H9 (cell line): ENCODE data around the gene RAD1. TPM values are rescaled to one million over a fixed set of nuclear protein-coding genes. Genes with fewer than 3 reads are reported as not detected.

ENCODE experiments used
- DNase-seq: peaks from one replicate; pipeline ENCODE4 v3.0.0-alpha.2; 2017
- H2AFZ ChIP-seq: one replicate; pipeline ENCODE4 v1.6.1; 2013; ENCODE audit warnings: mild to moderate bottlenecking, low read length, control low read depth, moderate library complexity
- H2AK5ac ChIP-seq: 2 replicates; pipeline ENCODE4 v1.6.1; 2013; ENCODE audit warnings: low read length, control low read depth, mixed read lengths; ENCODE audit not compliant: insufficient read length
- H2BK120ac ChIP-seq: one replicate; pipeline ENCODE4 v1.6.1; 2013; ENCODE audit warnings: low read depth, mild to moderate bottlenecking, low read length, control low read depth, inconsistent platforms; ENCODE audit not compliant: poor library complexity, severe bottlenecking
- H2BK12ac ChIP-seq: 2 replicates; pipeline ENCODE4 v1.6.1; 2013; ENCODE audit warnings: low read length, control low read depth, mixed read lengths, low read depth; ENCODE audit not compliant: insufficient read length
- H2BK15ac ChIP-seq: 2 replicates; pipeline ENCODE4 v1.6.1; 2013; ENCODE audit warnings: low read depth, low read length, control low read depth
- H2BK20ac ChIP-seq: one replicate; pipeline ENCODE4 v1.6.1; 2013; ENCODE audit warnings: low read depth, mild to moderate bottlenecking, low read length, control low read depth, inconsistent platforms; ENCODE audit not compliant: poor library complexity, severe bottlenecking
- H2BK5ac ChIP-seq: 2 replicates; pipeline ENCODE4 v1.6.1; 2013; ENCODE audit warnings: low read length, control low read depth, mixed read lengths; ENCODE audit not compliant: insufficient read length
- H3K14ac ChIP-seq: 2 replicates; pipeline ENCODE4 v1.6.1; 2013; ENCODE audit warnings: low read length, control low read depth; ENCODE audit not compliant: insufficient read depth
- H3K18ac ChIP-seq: 2 replicates; pipeline ENCODE4 v1.6.1; 2013; ENCODE audit warnings: low read depth, mild to moderate bottlenecking, mixed read lengths, low read length, control low read depth; ENCODE audit not compliant: insufficient read length
- H3K23ac ChIP-seq: 2 replicates; pipeline ENCODE4 v1.6.1; 2013; ENCODE audit warnings: low read length, control low read depth, mixed read lengths, low read depth; ENCODE audit not compliant: insufficient read length
- H3K23me2 ChIP-seq: 2 replicates; pipeline ENCODE4 v1.6.1; 2013; ENCODE audit warnings: low read depth, mild to moderate bottlenecking, mixed read lengths, low read length, control low read depth; ENCODE audit not compliant: insufficient read length, poor library complexity, severe bottlenecking
- H3K27ac ChIP-seq: 2 replicates; pipeline ENCODE4 v1.5.1; 2013; ENCODE audit warnings: low read length, control low read depth, mixed read lengths, low read depth; ENCODE audit not compliant: insufficient read length
- H3K27me3 ChIP-seq: 2 replicates; pipeline ENCODE4 v1.6.1; 2013; ENCODE audit warnings: low read length, control low read depth, inconsistent platforms; ENCODE audit not compliant: insufficient read depth
- H3K4ac ChIP-seq: 2 replicates; pipeline ENCODE4 v1.6.1; 2013; ENCODE audit warnings: low read depth, mild to moderate bottlenecking, control low read depth, inconsistent platforms, low read length, moderate library complexity
- H3K4me1 ChIP-seq: 2 replicates; pipeline ENCODE4 v1.6.1; 2013; ENCODE audit warnings: low read length, control low read depth, inconsistent platforms; ENCODE audit not compliant: insufficient read depth
- H3K4me2 ChIP-seq: 2 replicates; pipeline ENCODE4 v1.6.1; 2013; ENCODE audit warnings: low read length, control low read depth, mixed read lengths; ENCODE audit not compliant: insufficient read length, insufficient read depth
- H3K56ac ChIP-seq: 2 replicates; pipeline ENCODE4 v1.6.1; 2013; ENCODE audit warnings: low read depth, mild to moderate bottlenecking, mixed read lengths, low read length, control low read depth; ENCODE audit not compliant: insufficient read length
- H3K79me1 ChIP-seq: 2 replicates; pipeline ENCODE4 v1.6.1; 2013; ENCODE audit warnings: low read depth, mild to moderate bottlenecking, moderate library complexity, low read length, control low read depth, inconsistent platforms; ENCODE audit not compliant: insufficient read depth, poor library complexity, severe bottlenecking
- H3K79me2 ChIP-seq: 2 replicates; pipeline ENCODE4 v1.6.1; 2013; ENCODE audit warnings: low read length, control low read depth, inconsistent platforms; ENCODE audit not compliant: insufficient read depth
- H3K9ac ChIP-seq: 2 replicates; pipeline ENCODE4 v1.6.1; 2013; ENCODE audit warnings: low read length, control low read depth, mixed read lengths; ENCODE audit not compliant: insufficient read length; ENCODE audit errors: extremely low read depth
- H3K9me3 ChIP-seq: one replicate; pipeline ENCODE4 v1.6.1; 2013; ENCODE audit warnings: low read depth, low read length, inconsistent platforms; ENCODE audit not compliant: control insufficient read depth
- H3T11ph ChIP-seq: one replicate; pipeline ENCODE4 v1.6.1; 2013; ENCODE audit warnings: mild to moderate bottlenecking, low read length, control low read depth, inconsistent platforms
- H4K20me1 ChIP-seq: one replicate; pipeline ENCODE4 v1.6.1; 2013; ENCODE audit not compliant: control insufficient read depth, insufficient read length, insufficient read depth
- H4K5ac ChIP-seq: 2 replicates; pipeline ENCODE4 v1.6.1; 2013; ENCODE audit warnings: low read depth, mild to moderate bottlenecking, mixed read lengths, low read length, control low read depth; ENCODE audit not compliant: insufficient read length
- H4K8ac ChIP-seq: replicated peaks from 2 replicates; pipeline ENCODE4 v1.6.1; 2013; ENCODE audit warnings: low read length, control low read depth, mixed read lengths, low read depth; ENCODE audit not compliant: insufficient read length
- H4K91ac ChIP-seq: 2 replicates; pipeline ENCODE4 v1.6.1; 2013; ENCODE audit warnings: low read depth, mild to moderate bottlenecking, moderate library complexity, mixed read lengths, low read length, control low read depth; ENCODE audit not compliant: insufficient read length
- H3K27ac Mint-ChIP-seq, 3 experiments: 2 replicates in 2 of 3; 3 replicates in 1 of 3; pipeline ENCODE4 v1.8.0; 2020 to 2021; ENCODE audit warnings: mixed read lengths in 3 of 3, mild to moderate bottlenecking in 1 of 3, moderate library complexity in 1 of 3
- H3K27me3 Mint-ChIP-seq: 2 replicates; pipeline ENCODE4 v1.8.0; 2021; ENCODE audit warnings: low read depth, mild to moderate bottlenecking, moderate library complexity, mixed read lengths
- H3K36me3 Mint-ChIP-seq, 3 experiments: 2 replicates in 2 of 3; 3 replicates in 1 of 3; pipeline ENCODE4 v1.8.0; 2020 to 2021; ENCODE audit warnings: low read depth in 3 of 3, mixed read lengths in 3 of 3; ENCODE audit not compliant: insufficient read depth in 1 of 3
- H3K4me1 Mint-ChIP-seq, 2 experiments: 2 replicates each; pipeline ENCODE4 v1.8.0; 2020; ENCODE audit warnings: mixed read lengths in 2 of 2
- H3K4me3 Mint-ChIP-seq, 2 experiments: 2 replicates in 1 of 2; 3 replicates in 1 of 2; pipeline ENCODE4 v1.8.0; 2020 to 2021; ENCODE audit warnings: mild to moderate bottlenecking in 2 of 2, mixed read lengths in 2 of 2, moderate library complexity in 1 of 2
- H3K9me3 Mint-ChIP-seq, 2 experiments: 2 replicates in 1 of 2; 3 replicates in 1 of 2; pipeline ENCODE4 v1.8.0; 2020; ENCODE audit warnings: mild to moderate bottlenecking in 2 of 2, mixed read lengths in 2 of 2, moderate library complexity in 1 of 2
- WGBS: extraction: QIAGEN DNeasy Blood & Tissue Kit; methylation state at CpG from one replicate; pipeline ENCODE4 v1.1.7; 2013; ENCODE audit warnings: missing lambda C conversion rate, low lambda C conversion rate, mixed read lengths; ENCODE audit not compliant: insufficient read length; ENCODE audit errors: extremely low coverage; 5-methylcytosine and 5-hydroxymethylcytosine counted together
- total RNA-seq: library from RNA; stranded (reverse); gene quantifications from 2 replicates; pipeline ENCODE4 v1.2.1, GENCODE V29; 2021
- TF ChIP-seq, protein P1 (sequence below): fragments of 200-600 bp; sonication (generic); conservative IDR thresholded peaks from 3 replicates; pipeline ENCODE4 v1.8.0; 2021; ENCODE audit warnings: antibody characterized with exemption, mild to moderate bottlenecking

RAD1 gene
- total RNA-seq, 1 experiment from 2014 or later, result 39.5 TPM

DNA sequence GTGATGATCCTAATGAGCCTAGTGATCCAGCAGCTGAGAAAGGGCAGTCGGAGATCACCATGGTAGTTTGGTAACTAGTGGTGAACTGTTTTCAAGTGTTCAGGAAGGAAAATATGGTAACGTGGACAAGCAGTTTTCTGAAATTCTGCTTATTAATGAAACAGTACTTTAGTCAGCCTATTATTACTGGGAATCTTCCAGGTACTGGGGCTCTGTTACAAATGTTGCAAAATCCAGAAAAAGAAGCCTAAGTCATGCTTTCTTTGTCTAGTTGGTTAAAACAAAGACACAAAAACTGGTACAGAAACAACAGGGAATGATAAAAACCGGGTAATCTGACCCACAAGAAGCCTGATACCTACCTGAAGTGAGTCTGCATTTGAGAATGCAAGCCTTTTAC, 58.1 kb downstream of the RAD1 start:
- H3K14ac ChIP-seq, result no peak overlapping the region
- TF ChIP-seq, protein P1, sequence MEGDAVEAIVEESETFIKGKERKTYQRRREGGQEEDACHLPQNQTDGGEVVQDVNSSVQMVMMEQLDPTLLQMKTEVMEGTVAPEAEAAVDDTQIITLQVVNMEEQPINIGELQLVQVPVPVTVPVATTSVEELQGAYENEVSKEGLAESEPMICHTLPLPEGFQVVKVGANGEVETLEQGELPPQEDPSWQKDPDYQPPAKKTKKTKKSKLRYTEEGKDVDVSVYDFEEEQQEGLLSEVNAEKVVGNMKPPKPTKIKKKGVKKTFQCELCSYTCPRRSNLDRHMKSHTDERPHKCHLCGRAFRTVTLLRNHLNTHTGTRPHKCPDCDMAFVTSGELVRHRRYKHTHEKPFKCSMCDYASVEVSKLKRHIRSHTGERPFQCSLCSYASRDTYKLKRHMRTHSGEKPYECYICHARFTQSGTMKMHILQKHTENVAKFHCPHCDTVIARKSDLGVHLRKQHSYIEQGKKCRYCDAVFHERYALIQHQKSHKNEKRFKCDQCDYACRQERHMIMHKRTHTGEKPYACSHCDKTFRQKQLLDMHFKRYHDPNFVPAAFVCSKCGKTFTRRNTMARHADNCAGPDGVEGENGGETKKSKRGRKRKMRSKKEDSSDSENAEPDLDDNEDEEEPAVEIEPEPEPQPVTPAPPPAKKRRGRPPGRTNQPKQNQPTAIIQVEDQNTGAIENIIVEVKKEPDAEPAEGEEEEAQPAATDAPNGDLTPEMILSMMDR, result no peak
- H3K56ac ChIP-seq, result no peak overlapping the region
- H3K27ac ChIP-seq, result no peak overlapping the region
- H2BK12ac ChIP-seq, result no peak overlapping the region
- no peaks in the 10 kb centered on the region for H3K4me1 ChIP-seq
- H2BK15ac ChIP-seq, result no peak overlapping the region
- H4K20me1 ChIP-seq, result no peaks in the 10 kb centered on the region
- H4K8ac ChIP-seq, result no peak overlapping the region
- no peaks in the 10 kb centered on the region for H3K9me3 ChIP-seq
- no peak overlapping the region for H2BK120ac ChIP-seq
- no peak overlapping the region for H2AFZ ChIP-seq
- no peak overlapping the region for H3K4me3 Mint-ChIP-seq
- H2BK5ac ChIP-seq, result no peak overlapping the region
- H3K4ac ChIP-seq, result no peak overlapping the region
- no peak overlapping the region for H3K18ac ChIP-seq
- no peak overlapping the region for H2BK20ac ChIP-seq
- peaks cover 3% of the 10 kb centered on the region in 2 experiments; a peak in 2 of 4 replicates for H3K4me1 Mint-ChIP-seq
- H3K9me3 Mint-ChIP-seq, result no peaks in the 10 kb centered on the region; a peak in 1 of 5 replicates
- H3K27ac Mint-ChIP-seq, result no peak overlapping the region
- no CpG with 5 or more reads among the region's 3 CpGs for WGBS
- no peaks in the 10 kb centered on the region; the same call in 1 of the 2 replicates for H3K27me3 Mint-ChIP-seq
- no peak overlapping the region for H4K91ac ChIP-seq
- H3K4me2 ChIP-seq, result no peak overlapping the region
- H3K23ac ChIP-seq, result no peak overlapping the region
- H3K79me2 ChIP-seq, result no peaks in the 10 kb centered on the region
- H2AK5ac ChIP-seq, result no peak overlapping the region
- DNase-seq, result no peak
- no peak overlapping the region for H3K9ac ChIP-seq
- H4K5ac ChIP-seq, result no peak overlapping the region
- H3K27me3 ChIP-seq, result no peaks in the 10 kb centered on the region
- H3K36me3 Mint-ChIP-seq, result peaks cover 2 to 4% (median 2%) of the 10 kb centered on the region in 3 experiments; a peak in 4 of 7 replicates
- H3K23me2 ChIP-seq, result no peaks in the 10 kb centered on the region
- H3T11ph ChIP-seq, result no peak overlapping the region
- no peaks in the 10 kb centered on the region for H3K79me1 ChIP-seq

Other genes starting within 250 kb of the RAD1 start
- gene TTC23L, start 76.3 kb downstream of the RAD1 start, total RNA-seq, result 0.96 and 1.3 TPM in 2 replicates
- gene BRIX1, start 207 bp upstream of the RAD1 start, total RNA-seq, result 72.2 and 77.0 TPM in 2 replicates
- 44.9 and 50.4 TPM in 2 replicates for gene DNAJC21, start 14.1 kb upstream of the RAD1 start, total RNA-seq
- gene AGXT2, start 132.4 kb upstream of the RAD1 start, total RNA-seq, result not detected in 2 replicates